BLaER1 (cell line): ENCODE results near the gene ADPRS.

Experiments
- H3K27ac ChIP-seq: shearing (Covaris generic); formaldehyde crosslinking; 2 replicates; pipeline ENCODE4 v1.8.1; 2022
- H3K27me3 ChIP-seq: shearing (Covaris generic); formaldehyde crosslinking; 2 replicates; pipeline ENCODE4 v1.8.1; 2022
- H3K36me3 ChIP-seq: shearing (Covaris generic); formaldehyde crosslinking; 2 replicates; pipeline ENCODE4 v1.8.1; 2022
- H3K4me1 ChIP-seq: shearing (Covaris generic); formaldehyde crosslinking; 2 replicates; pipeline ENCODE4 v1.8.1; 2022
- H3K4me2 ChIP-seq: shearing (Covaris generic); formaldehyde crosslinking; 2 replicates; pipeline ENCODE4 v1.8.1; 2022
- H3K4me3 ChIP-seq: shearing (Covaris generic); formaldehyde crosslinking; 2 replicates; pipeline ENCODE4 v1.8.1; 2022
- H3K9ac ChIP-seq: shearing (Covaris generic); formaldehyde crosslinking; 2 replicates; pipeline ENCODE4 v1.8.1; 2022
- H3K9me3 ChIP-seq: shearing (Covaris generic); formaldehyde crosslinking; 2 replicates; pipeline ENCODE4 v1.8.1; 2022
- H4K20me1 ChIP-seq: shearing (Covaris generic); formaldehyde crosslinking; 2 replicates; pipeline ENCODE4 v1.8.1; 2022
- Cebpa-rat ChIP-seq: shearing (Covaris generic); IDR thresholded peaks from 2 replicates; pipeline ENCODE4 v1.8.1; 2022

The ADPRS gene

DNA sequence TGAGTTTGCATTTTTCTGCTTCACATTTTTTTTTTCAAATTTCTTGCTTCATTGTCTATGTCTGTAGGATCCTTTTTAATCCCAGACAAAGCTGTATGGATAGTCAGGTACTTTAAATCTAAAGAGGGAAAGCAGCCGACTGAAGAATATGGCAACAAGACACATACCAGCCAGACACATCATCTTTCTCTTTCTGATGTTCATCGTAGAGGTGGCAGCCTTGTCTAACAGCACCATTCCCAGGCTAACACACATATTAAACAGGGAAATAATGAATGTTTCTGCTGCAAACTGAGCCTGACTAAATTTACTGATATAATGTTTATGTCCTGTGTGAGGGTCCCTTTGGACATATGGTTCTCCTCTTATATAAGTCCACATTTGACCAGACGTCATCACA lies 8.5 kb upstream of the ADPRS start:
- Histone ChIP-seq H3K9ac (no peak overlapping the region), H3K9me3 (no peaks in the 10 kb centered on the region), H3K36me3 (no peaks in the 10 kb centered on the region), H3K4me2 (no peak overlapping the region), H4K20me1 (no peaks in the 10 kb centered on the region), H3K4me3 (no peak overlapping the region), H3K27me3 (no peaks in the 10 kb centered on the region), H3K27ac (no peak overlapping the region), H3K4me1 (peaks cover 35% of the 10 kb centered on the region)
- no peak for TF ChIP-seq Cebpa-rat

DNA sequence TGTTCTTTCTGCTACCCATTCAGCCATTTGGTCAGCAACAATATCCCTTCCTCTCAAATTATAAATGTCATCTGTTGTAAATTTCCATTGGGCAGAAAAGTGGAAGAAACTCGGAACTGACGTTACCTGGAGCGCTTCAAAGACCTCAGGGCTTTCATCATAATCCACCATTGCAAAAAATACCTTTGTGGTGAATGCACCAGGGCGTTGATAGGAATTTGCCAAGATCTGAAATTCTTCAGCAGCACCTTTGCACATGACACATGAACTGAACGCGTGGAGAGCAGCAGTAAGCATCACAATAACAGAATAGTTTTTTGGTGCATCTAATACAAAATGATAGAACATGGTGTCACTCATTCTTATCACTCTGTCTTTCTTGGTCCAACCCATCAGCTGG lies 7.9 kb upstream of the ADPRS start:
- H3K9me3 ChIP-seq = no peaks in the 10 kb centered on the region
- H3K27ac ChIP-seq = no peak overlapping the region
- H3K4me2 ChIP-seq = no peak overlapping the region
- H4K20me1 ChIP-seq = no peaks in the 10 kb centered on the region
- H3K4me3 ChIP-seq = no peak overlapping the region
- H3K4me1 ChIP-seq = peaks cover 41% of the 10 kb centered on the region
- H3K9ac ChIP-seq = no peak overlapping the region
- no peaks in the 10 kb centered on the region for H3K27me3 ChIP-seq
- no peaks in the 10 kb centered on the region for H3K36me3 ChIP-seq
- TF ChIP-seq Cebpa-rat = no peak

DNA sequence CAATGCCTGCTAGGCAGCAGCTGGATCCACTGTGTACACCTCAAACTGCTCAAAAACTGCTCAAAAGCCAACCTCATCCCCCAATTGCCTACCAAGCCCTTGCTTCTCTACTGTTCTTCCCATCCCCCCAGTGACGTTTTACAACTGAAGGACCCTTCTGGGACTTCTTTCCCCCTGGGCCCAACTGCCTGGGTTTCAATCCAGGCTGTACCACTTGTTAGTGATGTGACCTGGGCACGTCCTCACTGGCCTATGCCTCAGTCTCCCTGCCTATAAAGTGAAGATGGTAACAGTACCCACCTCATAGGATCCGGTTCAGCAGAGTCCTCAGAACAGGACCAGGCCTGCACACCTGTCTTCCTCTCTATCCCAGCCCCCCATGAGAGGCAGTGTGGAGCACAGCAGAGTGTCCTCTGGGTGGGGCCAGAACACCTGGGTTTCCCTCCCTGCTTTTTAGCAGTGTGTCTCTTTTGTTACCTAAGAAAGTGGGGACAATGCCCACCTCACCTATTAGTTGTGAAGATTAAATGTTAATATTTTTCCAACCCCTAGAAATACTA lies 6.7 kb upstream of the ADPRS start:
- H3K9ac ChIP-seq = no peak overlapping the region
- H4K20me1 ChIP-seq = no peaks in the 10 kb centered on the region
- H3K4me1 ChIP-seq = peaks cover 53% of the 10 kb centered on the region
- peak overlapping the region; percentile 41 for H3K4me2 ChIP-seq
- no peaks in the 10 kb centered on the region for H3K27me3 ChIP-seq
- H3K36me3 ChIP-seq = no peaks in the 10 kb centered on the region
- TF ChIP-seq Cebpa-rat = no peak
- no peak overlapping the region for H3K27ac ChIP-seq
- H3K4me3 ChIP-seq = no peak overlapping the region
- no peaks in the 10 kb centered on the region for H3K9me3 ChIP-seq

DNA sequence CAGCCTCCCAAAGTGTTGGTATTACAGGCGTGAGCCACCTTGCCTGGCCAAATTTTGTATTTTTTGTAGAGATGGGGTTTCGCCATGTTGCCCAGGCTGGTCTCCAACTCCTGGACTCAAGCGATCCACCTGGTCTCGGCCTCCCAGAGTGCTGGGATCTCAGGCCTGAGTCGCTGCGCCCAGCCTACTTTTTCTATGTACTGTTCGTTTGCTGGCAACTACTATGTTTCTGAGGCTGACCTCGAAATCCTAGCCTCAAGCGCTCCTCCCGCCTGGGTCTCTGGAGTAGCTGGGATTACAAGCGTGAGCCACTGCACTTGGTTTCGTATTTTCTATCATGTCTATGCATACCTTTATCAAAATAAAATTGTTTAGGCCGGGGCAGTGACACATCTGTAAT lies 5.5 kb upstream of the ADPRS start:
- Histone ChIP-seq H4K20me1 (no peaks in the 10 kb centered on the region), H3K4me3 (no peak overlapping the region), H3K27me3 (no peaks in the 10 kb centered on the region), H3K4me1 (peaks cover 65% of the 10 kb centered on the region), H3K4me2 (peak overlapping the region; percentile 95), H3K36me3 (no peaks in the 10 kb centered on the region), H3K9me3 (no peaks in the 10 kb centered on the region), H3K9ac (no peak overlapping the region), H3K27ac (no peak overlapping the region)
- TF ChIP-seq Cebpa-rat = no peak

DNA sequence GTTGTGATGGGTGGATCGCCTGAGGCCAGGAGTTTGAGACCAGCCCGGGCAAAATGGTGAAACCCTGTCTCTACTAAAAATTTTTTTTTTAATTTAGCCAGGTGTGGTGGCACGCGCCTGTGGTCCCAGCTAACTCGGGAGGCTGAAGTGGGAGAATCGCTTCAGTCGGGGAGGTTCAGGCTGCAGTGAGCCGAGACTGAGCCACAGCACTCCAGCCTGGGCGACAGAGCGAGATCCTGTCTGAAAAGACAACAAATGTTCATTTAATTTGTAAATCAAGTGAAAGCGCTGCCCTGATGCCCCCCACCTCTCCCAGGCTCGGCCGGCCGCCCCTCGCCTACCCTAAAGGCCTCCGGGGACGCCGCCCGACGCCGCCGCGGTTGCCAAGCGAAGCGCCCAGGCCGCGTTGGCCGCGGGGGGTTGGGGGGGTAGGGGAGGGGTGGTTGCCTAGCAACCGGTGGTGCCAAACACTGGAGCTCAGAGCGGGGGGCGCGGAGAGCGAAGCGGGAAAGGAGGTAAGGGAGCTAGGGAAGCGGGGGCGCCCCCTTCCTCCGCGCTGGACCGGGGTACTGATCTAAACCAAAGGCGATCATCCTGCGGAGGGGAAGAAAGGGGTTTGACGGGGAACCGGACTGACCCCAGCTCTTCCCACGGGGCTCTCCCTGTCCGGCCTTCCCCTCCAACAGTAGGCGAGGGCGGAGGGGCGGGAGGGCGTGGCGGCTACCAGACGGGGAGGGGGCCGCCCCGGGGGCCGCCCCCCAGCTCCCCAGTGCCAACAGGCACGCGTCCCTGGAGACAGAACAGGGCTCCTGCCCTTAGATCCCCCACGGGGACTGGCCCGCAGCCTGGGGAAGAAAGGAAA lies 4.8 kb upstream of the ADPRS start, which contains the start of gene TEKT2:
Gene TEKT2 (plus strand): TSS at position 460 of the 862 bp plus-strand sequence. CDS start 828 bp downstream, outside the sequence.
- peak within 1 kb of the TSS; percentile 64 for H3K4me3 ChIP-seq
- H4K20me1 ChIP-seq = no peaks in the 10 kb centered on the region

DNA sequence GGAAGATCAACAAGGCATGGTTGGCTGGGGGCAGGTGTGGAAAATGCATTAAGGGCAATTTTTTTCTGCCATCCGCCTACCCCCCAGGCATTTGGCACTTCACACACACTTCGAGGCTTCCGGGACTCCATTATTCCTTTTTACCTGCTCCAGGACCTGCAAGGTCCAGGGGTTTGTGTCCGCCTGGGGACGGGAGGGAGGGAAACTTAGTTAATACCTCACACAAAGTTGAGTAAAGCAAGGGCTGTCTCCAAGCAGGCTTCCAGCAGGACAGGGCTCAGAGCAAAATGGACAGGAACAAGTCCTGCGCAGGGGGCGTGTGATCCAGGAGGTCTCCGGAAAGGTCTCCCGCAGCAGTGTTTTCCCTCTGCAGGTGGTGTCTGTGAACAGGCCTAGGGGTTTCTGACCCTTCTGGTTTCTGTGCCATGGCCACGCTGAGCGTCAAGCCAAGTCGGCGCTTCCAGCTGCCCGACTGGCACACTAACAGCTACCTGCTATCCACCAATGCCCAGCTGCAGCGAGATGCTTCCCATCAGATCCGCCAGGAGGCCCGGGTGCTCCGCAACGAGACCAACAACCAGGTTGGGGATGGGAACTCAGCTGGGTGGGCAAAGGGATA lies 4.1 kb upstream of the ADPRS start:
- Histone ChIP-seq H3K9ac (peak overlapping the region; percentile 41), H3K27ac (no peak overlapping the region)

More for the DNA sequence above, 4.8 kb upstream of the ADPRS start, which contains the start of gene TEKT2:
- Histone ChIP-seq H3K4me1 (peaks cover 68% of the 10 kb centered on the region), H3K36me3 (no peaks in the 10 kb centered on the region), H3K27me3 (no peaks in the 10 kb centered on the region), H3K9ac (peak within 1 kb of the TSS; percentile 41), H3K9me3 (no peaks in the 10 kb centered on the region), H3K4me2 (peak within 1 kb of the TSS; percentile 95), H3K27ac (peak within 1 kb of the TSS; percentile 41; the same call in 1 of the 2 replicates)
- TF ChIP-seq Cebpa-rat = no peak

DNA sequence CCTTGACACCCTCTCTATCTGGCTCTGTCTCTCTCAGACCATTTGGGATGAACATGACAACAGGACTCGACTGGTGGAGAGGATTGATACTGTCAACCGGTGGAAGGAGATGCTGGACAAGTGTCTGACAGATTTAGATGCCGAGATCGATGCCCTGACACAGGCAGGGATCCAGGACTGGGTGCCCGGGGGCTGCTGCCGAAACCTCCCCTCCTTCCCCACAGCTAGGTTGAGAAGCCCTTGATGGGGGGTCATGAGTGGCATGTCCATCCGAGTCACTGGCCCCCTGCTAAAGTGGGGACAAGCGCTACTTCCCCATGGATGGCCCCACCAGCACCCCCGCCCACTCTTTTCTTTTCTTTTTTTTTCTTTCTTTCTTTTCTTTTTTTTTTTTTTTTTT lies 3.6 kb upstream of the ADPRS start:
- H3K4me1 ChIP-seq = peaks cover 76% of the 10 kb centered on the region
- no peak overlapping the region for H3K27ac ChIP-seq
- H4K20me1 ChIP-seq = 0 out of 2 replicates have a peak, but pooled peaks cover 2% of the 10 kb centered on the region
- no peaks in the 10 kb centered on the region for H3K36me3 ChIP-seq
- no peaks in the 10 kb centered on the region for H3K9me3 ChIP-seq
- H3K4me2 ChIP-seq = peak overlapping the region; percentile 95
- no peaks in the 10 kb centered on the region for H3K27me3 ChIP-seq
- no peak overlapping the region for H3K4me3 ChIP-seq
- no peak for TF ChIP-seq Cebpa-rat
- H3K9ac ChIP-seq = no peak overlapping the region

More for the DNA sequence above, 4.1 kb upstream of the ADPRS start:
- no peaks in the 10 kb centered on the region for H3K9me3 ChIP-seq
- H3K36me3 ChIP-seq = no peaks in the 10 kb centered on the region
- H3K27me3 ChIP-seq = no peaks in the 10 kb centered on the region
- peak overlapping the region; percentile 64 for H3K4me3 ChIP-seq
- peak overlapping the region; percentile 95 for H3K4me2 ChIP-seq
- no peaks in the 10 kb centered on the region for H4K20me1 ChIP-seq
- H3K4me1 ChIP-seq = peaks cover 71% of the 10 kb centered on the region
- TF ChIP-seq Cebpa-rat = no peak

DNA sequence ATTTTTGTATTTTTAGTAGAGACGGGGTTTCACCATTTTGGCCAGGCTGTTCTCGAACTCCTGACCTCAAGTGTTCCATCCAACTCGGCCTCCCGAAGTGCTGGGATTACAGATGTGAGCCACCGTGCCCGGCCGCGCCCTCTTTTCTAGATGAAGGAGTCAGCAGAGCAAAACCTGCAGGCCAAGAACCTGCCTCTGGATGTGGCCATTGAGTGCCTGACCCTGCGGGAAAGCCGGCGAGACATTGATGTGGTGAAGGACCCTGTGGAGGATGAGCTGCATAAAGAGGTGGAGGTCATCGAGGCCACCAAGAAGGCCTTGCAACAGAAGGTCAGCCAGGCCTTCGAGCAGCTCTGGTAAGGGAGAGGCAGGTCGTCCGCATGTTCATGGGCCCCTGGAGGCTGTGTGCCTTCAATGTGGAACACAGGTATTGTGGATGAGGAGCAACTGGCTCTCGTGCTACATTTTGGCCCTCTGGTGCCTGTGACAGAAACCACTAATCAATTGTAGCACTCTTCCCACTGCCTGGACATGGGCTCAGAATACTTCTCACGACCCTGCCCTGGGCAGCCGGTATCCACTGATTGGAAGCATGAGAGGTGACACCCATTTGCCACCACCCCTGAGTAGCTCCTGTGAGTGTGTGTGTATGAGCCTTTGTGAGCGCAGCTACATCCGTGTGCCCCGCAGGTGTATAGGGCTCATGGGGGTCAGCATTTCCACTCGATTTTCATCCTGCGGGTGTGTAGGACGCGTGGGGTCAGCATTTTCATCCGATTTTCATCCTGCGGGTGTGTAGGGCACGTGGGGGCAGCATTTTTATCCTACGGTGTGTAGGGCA lies 2.8 kb upstream of the ADPRS start:
- no peak for TF ChIP-seq Cebpa-rat
- H3K27me3 ChIP-seq = no peaks in the 10 kb centered on the region
- H3K4me3 ChIP-seq = no peak overlapping the region
- H3K4me2 ChIP-seq = peak overlapping the region; percentile 96
- peaks cover 5% of the 10 kb centered on the region for H3K36me3 ChIP-seq
- H3K27ac ChIP-seq = peak overlapping the region; percentile 94
- no peak overlapping the region for H3K9ac ChIP-seq
- peaks cover 10% of the 10 kb centered on the region; the same call in 1 of the 2 replicates for H4K20me1 ChIP-seq
- no peaks in the 10 kb centered on the region for H3K9me3 ChIP-seq
- H3K4me1 ChIP-seq = peaks cover 84% of the 10 kb centered on the region

DNA sequence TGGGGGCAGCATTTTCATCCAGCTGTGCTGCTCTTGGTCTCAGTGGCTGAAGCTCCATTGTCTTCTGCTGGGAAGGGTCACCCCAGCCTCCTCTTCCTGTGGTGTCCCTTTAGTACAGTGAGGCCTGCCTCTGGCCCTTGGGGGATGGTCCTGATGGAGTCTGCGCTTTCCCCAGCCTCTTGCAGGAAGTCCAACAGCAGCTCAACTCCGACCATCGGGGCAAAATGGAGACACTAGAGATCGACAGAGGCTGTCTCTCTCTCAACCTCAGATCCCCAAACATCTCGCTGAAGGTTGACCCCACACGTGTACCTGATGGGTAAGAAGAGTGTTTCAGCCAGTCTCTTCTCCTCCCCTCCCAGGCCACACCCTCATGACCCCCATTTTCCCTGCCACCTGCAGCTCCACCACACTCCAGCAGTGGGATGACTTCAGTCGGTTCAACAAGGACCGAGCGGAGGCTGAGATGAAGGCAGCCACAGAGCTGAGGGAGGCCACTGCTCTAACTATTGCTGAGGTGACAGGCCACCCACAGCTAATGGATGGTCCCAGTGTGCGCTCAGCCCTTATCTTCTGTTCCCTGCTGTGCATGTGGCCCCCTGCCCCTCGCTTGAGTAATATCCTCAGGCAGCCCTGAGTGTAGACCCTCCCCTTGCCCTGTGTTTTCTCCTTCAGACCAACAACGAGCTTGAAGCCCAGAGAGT lies 2.0 kb upstream of the ADPRS start:
- H3K4me2 ChIP-seq = peak overlapping the region; percentile 96
- no peaks in the 10 kb centered on the region for H3K27me3 ChIP-seq
- H4K20me1 ChIP-seq = peaks cover 18% of the 10 kb centered on the region; the same call in 1 of the 2 replicates
- H3K9me3 ChIP-seq = no peaks in the 10 kb centered on the region
- H3K36me3 ChIP-seq = peaks cover 13% of the 10 kb centered on the region
- peak overlapping the region; percentile 91 for H3K4me3 ChIP-seq
- peak overlapping the region; percentile 89 for H3K9ac ChIP-seq
- H3K27ac ChIP-seq = peak overlapping the region; percentile 94
- peaks cover 91% of the 10 kb centered on the region for H3K4me1 ChIP-seq
- TF ChIP-seq Cebpa-rat = no peak
